SK-MEL-5 (cell line): Measurements from ENCODE around the gene CDC14C. TPM values are rescaled to one million over a fixed set of nuclear protein-coding genes. Genes with fewer than 3 reads are reported as not detected.
"Not testable (repeated sequence)": the region's sequence is repeated elsewhere in the genome, so short reads cannot be mapped to it uniquely, and the experiment has no call there.

Source experiments
- DNase-seq: peaks from one replicate; pipeline ENCODE4 v3.0.0-alpha.2; 2016; ENCODE audit warnings: low read depth, low spot score
- in situ Hi-C: cut with HindIII; loops from 2 replicates; pipeline ENCODE4 v1.10.0; 2016; ENCODE audit warnings: low sequenced_read_pairs, high pct_unique_total_duplicates, low pct_unique_long_range_greater_than_20kb
- polyA plus RNA-seq, 2 experiments: library from polyadenylated mRNA; depleted of rRNA; stranded (reverse); fragments of >200 nt; gene quantifications; 2 replicates each; pipeline ENCODE4 v1.2.3, GENCODE V29; 2015
- total RNA-seq: library from RNA; depleted of rRNA; stranded (reverse); fragments of >200 nt; shearing (Covaris generic); gene quantifications from 2 replicates; pipeline ENCODE4 v1.2.3, GENCODE V29; 2014; rRNA removed

CDC14C gene
- not detected in 2 replicates for total RNA-seq
- not detected in 2 replicates for polyA plus RNA-seq (2015; cell fraction: cytosol; rRNA removed)
- not detected in 2 replicates for polyA plus RNA-seq (2015; cell fraction: nucleus; rRNA removed)

DNA sequence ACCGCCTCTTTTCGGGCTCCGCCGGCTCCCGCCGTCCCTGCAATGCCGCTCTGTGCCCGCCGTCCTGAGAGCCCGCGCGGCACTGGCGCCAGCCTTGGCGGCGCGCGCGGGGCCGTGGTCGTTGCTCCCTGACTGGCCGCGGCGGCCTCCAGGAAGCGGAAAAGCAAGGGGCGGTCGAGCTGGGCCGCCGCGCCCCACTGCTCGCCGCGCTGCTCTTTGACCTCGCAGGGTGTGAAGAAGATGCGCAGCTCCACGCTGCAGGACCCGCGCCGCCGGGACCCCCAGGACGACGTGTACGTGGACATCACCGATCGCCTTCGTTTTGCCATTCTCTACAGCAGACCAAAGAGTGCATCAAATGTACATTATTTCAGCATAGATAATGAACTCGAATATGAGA lies at the start of gene CDC14C:
TSS of gene CDC14C (plus strand) at position 115 of the 400 bp plus-strand sequence. CDS start at position 241, 126 bp downstream.
- in situ Hi-C loops, result no loop called here
- DNase-seq, result no peak

DNA sequence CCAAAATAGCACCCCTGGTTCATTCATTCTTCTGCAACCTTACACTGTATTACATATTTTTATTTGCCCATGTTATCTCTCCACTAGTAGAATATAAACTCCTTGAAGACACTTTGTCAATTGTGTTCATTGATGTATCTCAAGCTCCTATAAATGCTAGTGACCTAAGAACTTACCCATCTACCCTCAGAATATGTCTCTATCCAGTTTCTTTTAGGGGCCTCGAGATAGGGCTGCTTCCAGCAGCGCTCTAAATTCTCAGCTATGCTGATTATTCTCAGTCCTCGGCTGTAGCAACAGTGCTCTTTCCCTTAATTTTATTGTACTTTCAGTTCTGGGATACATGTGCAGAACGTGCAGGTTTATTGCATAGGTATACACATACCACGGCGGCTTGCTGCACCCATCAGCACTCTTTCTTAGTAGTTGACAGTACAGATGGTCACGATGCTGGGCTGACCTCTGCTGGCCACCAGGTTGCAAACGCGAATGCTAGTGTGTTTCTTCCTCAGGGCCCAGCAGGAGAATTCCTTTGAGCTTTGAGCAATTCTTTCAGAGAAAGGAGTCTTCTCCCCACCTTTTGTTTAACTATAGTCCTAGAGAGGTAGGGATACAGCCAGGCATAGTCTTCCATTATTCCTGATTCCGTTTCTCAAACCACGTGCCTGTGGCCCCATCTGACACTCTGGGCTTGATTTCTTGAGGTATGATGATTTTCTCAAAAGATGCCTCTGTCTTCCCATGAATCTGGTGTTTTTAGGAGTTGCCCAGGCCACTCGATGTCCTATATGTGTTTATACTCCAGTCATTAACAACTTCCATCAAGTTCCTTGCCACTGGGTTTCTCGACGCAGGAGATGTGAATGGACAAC lies 49.1 kb upstream of the CDC14C start:
- in situ Hi-C loops, result no loop called here

DNA sequence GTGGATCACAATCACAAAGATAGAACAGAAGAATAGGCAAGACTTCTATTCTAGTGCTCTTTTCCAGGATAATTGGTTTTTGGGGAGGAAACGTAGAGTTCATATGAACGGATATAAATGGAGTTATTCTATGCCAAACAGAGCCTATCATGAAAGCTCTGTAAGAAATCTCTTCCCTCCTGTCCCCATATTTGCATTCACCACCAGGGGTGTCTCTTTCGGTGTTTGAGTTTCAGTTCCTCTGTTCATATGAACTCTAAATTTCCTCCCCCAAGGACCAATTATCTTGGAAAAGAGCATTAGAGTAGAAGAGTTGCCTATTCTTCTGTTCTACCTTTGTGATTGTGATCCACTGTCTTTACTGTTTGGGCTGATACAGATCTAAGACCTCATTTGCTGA lies 48.3 kb upstream of the CDC14C start:
- in situ Hi-C loops, result no loop called here
- no peak for DNase-seq

More for the DNA sequence above, 49.1 kb upstream of the CDC14C start:
- DNase-seq, result peak; percentile 82

DNA sequence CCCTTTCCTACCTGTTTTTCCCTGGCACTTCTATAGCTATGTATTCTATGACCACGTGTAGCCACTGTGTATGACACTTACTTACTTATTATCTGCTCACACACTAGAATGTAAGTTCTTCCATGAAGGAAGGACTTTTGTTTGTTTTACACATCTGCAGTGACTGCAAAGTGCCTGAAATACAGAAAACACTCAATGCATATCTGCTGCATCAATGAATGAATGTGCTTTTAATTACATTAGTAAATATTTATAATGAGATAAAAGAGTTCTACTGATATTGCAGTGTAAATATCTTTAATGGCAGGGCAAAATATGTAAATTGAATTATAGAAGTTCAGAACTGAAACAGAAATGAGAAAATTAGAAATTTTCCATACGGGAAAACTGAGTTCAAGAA lies 43.5 kb upstream of the CDC14C start:
- in situ Hi-C loops, result no loop called here
- no peak for DNase-seq

DNA sequence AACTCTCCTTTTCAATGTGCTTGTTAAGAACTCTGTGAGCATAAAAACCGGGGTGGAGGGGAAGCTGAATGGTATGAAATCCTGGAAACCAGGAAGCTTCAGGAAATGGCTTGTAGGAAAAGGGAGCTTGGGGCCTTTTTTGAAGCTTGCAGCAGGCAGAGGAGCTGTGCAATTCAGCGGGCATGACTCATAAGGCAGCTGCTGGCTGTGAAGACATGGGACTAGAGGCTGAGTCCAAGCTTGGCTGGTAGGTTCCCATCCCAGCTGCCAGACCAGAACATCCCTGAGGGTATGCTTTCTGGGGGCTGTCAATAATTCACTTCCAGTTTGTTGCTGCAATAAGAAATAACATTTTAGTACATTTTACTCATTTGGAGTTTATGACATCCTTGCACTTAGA lies 36.8 kb upstream of the CDC14C start:
- DNase-seq, result no peak
- in situ Hi-C loops, result no loop called here

DNA sequence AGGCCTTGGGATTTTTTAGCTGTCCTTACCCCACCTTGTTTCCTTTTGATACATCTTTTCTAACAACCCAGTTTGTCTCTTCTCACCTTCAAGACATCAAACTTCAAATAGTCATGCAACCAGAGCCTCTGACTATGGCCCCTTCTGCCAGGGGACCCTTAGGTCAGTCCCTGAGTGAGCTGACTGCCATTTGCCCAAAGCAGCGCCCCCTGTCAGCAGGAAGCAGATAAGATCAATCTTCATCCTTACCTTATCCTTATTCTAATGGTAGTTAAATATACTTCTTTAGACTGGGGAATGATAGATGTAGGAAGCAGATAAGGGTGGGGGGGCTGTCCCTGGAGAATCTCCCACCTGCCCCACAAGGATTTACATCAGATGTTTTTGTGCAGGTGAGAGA lies 29.8 kb upstream of the CDC14C start:
- DNase-seq, result no peak
- in situ Hi-C loops, result no loop called here

DNA sequence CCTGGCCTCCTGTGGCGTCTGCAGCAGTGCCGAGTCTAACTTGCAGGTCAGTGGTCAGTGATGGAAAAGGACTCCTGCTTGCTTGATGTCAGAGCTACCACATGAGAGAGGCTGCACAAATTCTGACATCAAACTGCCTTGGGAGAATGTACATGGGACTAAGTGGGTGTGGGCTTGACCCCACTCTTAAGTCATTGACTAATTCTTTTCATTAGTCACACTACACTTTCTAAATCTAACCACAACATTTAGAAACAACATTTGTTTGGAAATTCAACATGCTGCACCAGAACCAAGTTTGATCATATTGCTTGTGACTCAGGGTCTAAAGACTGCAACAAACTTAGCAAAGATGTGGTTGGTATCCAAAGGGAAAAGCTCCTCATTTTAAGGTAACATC lies 24.4 kb upstream of the CDC14C start:
- DNase-seq, result no peak
- in situ Hi-C loops, result no loop called here

DNA sequence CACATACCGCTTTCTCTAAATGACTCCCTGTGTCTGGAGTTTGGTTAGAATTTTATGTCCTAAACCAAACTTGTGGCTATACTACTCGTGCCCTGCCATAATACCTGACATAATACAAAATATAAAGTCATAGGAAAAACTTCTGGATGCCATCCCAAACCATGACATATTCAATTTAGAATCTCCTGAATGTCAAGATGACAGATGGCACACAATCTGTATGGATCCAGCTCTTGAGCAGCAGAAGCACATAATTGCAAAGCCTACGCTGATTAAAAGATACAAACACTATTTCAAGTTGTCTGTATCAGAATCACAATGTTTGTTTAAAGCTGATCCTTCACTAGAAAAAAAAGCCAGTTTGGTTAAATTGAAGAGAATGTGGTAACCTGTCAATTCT lies 22.4 kb upstream of the CDC14C start:
- no peak for DNase-seq
- in situ Hi-C loops, result no loop called here

DNA sequence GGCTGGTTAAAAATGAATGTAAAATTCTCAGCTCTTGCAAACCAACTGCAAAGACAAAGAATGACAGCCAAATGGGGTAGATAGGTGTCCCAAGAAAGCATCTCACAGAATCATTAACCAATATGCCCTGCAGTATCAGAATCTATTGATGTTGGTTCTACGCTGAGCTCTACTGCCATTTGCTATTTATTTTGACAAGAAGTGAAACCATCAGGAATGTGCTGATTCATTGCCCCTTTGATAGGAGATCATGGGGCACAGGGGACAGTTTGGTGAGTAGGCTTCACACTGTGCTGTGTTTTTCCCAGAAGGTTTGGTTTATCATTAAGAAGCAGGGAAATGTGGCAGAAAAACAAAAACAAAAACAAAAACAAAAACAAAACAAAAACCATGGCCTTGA lies 19.4 kb upstream of the CDC14C start:
- in situ Hi-C loops, result no loop called here
- DNase-seq, result no peak

DNA sequence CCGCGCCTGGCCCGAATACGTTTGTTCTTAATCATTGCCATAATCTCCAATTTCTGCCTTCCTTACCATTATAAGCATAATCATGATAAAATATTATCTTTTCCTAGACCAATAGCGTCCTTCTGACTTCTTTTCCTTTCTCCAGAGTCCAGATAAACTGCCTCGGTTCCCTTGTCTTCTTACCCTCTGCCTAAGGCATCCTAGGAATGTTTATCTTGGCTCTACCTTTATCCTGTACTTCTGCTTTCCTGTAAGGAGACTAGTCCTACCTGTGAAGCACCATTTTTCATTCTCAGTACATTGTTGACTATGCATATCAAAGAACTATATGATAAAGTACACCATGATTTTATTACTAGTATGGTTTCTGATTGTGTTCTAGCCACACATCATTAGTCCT lies 18.7 kb upstream of the CDC14C start:
- DNase-seq, in situ Hi-C loops: not testable (repeated sequence)

DNA sequence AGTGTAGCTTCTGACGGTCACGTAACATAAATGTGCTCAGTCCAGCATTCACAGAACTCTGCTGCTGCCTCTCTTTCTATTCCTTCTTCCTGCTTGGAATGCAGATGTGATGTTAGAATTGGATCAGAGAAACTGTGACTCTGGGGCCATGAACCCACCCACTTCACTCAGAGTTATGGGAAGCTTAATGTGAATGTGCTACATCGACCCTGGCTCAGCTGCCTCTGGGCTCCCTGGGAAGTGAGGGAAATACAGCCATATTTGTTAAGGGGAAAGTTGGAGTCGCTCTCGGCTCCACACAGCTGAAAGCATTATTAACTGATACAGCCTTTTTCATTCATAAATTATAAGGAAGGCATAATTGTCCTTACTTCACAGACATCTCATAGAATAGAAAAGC lies 14.5 kb upstream of the CDC14C start:
- DNase-seq, in situ Hi-C loops: not testable (repeated sequence)

DNA sequence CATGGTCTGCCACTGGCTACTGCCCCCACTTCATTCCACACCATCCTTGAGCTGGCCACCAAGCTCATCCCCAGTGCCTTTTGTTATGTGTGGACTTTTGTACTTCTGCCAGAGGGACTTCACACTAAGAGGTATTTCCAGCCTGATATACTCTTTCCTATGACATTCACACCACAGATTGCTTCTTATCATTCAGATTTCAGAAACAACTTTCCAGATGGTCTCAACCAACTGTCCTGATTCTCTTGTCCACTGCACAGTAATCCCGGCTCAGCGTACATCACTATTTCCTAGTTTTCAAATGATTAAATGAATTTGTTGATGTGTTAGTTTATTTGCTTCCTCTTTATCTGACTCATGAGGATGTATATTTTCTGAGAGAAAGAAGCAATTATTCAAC lies 7.1 kb downstream of the CDC14C start:
- in situ Hi-C loops, result no loop called here
- no peak for DNase-seq

DNA sequence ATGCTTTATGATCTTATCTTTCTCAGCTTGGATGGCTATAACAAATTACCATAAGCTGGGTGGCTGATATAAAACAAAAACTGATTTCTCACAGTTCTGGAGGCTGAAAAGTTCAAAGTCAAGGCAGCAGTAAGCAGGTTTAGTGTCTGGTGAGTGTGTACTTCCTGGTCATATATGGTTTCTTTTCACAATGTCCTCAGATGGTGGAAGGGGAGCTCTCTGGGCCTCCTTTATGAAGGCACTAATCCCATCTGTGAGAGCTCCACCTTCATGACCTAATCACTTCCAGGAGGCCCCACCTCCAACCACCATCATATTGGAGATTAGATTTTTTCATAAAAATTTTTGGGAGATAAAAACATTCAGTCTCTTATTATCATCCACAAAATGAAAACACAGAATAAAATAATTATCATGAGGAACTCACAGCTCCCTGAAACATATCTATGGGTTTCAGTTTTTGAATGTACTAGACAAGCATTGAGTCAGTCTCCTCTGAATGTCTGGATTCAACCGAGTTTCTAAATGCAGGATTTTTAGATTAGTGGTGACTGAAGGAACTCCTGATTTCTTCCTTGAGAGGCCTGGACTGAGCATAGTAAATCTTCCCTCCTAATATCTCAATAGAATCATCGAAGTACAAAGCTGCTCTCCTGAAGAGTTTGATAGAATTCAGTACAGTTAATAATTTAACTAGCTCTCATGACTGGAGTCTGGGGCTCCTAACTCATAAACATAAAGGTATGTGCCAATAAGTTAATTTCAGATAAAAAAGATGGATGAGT lies 8.0 kb downstream of the CDC14C start:
- in situ Hi-C loops, result no loop called here
- DNase-seq, result no peak

DNA sequence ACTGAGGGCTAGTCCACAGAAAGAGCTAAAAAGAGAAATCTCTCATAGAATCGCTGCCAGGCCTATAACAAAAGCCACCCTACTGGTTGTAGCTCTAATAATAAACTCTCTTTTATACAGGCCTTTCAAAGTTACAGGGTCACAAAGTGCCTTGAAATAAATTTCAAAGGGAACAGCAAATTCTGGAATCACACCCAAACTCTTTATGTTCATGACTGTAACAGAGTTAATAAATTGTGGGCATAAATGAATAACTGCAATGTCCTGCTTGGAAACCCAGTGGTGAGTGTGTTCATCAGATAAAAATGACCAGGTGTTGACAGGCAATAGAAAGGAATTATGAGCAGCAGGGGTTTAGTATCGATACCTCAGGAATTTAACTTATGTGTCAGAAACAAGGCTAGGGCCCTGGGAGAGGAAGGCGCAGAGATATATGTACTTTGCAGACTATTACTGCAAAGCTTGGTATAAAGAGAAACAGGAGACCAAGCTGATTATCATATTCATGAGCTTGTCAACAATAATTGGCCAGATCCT lies 9.3 kb downstream of the CDC14C start:
- no peak for DNase-seq
- in situ Hi-C loops, result no loop called here

DNA sequence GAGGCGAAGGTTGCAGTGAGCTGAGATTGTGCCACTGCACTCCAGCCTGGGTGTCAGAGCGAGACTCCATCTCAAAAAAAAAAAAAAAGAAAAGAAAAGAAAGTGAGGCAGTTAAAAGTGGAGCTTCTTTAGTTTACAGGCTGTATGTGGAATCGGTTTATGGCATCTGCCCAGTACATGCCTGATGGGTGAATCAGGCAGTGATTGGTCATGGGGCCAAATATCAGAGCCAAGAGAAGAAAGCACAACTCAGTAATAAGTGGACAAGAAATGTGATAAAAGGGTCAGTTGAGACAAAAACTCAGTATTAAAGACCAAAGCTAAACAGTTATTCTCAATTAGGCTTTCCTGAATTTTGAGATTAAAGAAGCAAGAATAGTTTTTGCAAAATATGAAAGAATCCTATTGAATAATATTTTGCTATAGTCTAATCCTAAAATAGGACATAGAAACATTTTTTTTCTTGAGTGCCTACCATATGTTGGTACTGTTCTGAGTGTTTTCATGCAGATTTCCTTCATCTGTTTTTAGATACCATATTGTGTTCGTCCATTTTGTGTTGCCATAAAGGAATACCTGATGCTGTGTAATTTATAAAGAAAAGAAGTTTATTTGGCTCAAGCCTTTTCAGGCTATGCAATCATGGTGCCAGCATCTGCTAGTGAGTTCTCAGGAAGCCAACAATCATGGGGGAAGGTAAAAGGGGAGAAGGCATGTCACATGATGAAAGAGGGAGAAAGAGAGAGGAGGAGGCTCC lies 14.4 kb downstream of the CDC14C start:
- no peak for DNase-seq
- in situ Hi-C loops, result no loop called here

DNA sequence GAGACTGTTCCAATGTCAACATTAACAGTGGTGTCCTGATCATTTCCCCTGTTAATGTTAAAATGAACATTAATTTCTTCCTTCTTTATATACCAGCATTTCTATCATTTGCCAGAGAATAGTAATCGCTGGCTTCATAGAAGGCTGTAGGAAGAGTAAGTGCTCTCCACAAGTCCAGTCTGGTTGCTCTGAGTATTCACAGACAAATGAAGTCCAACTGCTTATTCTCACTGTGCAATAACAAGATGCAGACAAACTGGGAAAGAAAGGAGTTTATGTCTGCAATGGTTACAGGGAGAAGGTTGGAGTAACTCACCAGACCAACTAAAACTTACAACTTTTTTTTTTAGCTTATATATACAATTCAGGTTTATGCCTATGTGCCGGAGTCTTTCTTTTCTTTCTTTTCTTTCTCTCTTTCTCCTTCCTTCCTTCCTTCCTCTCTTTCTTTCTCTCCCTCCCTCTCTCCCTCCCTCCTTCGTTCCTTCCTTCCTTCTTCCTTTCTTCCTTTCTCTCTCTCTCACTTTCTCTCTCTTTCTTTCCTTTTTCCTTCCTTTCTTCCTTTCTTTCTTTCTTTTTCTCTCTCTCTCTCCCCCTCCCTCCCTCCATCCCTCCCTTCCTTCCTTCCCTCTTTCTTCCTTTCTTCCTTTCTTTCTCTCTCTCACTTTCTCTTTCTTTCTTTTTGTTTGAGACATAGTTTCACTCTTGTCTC lies 19.1 kb downstream of the CDC14C start:
- in situ Hi-C loops, result no loop called here
- no peak for DNase-seq

DNA sequence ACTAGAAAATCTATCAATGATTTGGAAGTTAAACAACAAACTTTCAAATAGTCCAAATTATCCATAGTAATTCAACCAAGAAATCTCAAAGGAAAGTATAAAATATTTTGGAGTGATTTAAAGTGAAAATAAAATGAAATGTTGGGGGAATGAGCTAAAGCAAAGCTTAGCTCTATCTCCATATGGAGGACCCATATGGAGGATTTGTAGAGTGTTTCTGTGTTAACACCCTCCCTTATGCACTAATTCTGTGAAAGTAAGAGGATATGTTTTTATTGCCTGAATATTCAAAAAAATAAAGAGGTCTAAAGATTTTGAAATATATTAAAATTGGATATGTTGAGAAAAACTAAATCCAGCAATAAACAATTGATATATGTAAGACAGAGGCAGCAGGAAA lies 31.6 kb downstream of the CDC14C start:
- in situ Hi-C loops, result no loop called here
- no peak for DNase-seq
